GM23338 (cell line): ENCODE results near the gene XYLT1. TPM values are rescaled to one million over a fixed set of nuclear protein-coding genes. Genes with fewer than 3 reads are reported as not detected.

Experiments
- ATAC-seq: fragments of 200-7000 bp; cut with Tn5 transposase; 3 replicates; pipeline ENCODE4 v1.9.1; 2020
- DNase-seq: peaks from one replicate; pipeline ENCODE4 v3.0.0-alpha.2; 2015; ENCODE audit warnings: low spot score
- H2AFZ ChIP-seq: fragments of 200-600 bp; sonication (generic); 2 replicates; pipeline ENCODE4 v1.8.0; 2016; ENCODE audit warnings: antibody characterized with exemption, mild to moderate bottlenecking, moderate library complexity
- H3F3A ChIP-seq: fragments of 200-600 bp; sonication (generic); replicated peaks from 2 replicates; pipeline ENCODE4 v1.8.0; 2017; ENCODE audit warnings: antibody characterized with exemption, mixed run types, low read depth
- H3K27ac ChIP-seq: fragments of 200-600 bp; sonication (generic); 2 replicates; pipeline ENCODE4 v1.6.1; 2016; ENCODE audit warnings: low read depth
- H3K27me3 ChIP-seq: fragments of 200-600 bp; sonication (generic); 2 replicates; pipeline ENCODE4 v1.8.0; 2016; ENCODE audit warnings: mild to moderate bottlenecking, mixed run types, moderate library complexity; ENCODE audit not compliant: insufficient read depth
- H3K36me3 ChIP-seq: fragments of 200-600 bp; sonication (generic); 2 replicates; pipeline ENCODE4 v1.8.0; 2016; ENCODE audit warnings: mild to moderate bottlenecking; ENCODE audit not compliant: insufficient read depth
- H3K4me1 ChIP-seq: fragments of 200-600 bp; sonication (generic); 2 replicates; pipeline ENCODE4 v1.8.0; 2016; ENCODE audit warnings: mild to moderate bottlenecking, moderate library complexity; ENCODE audit not compliant: insufficient read depth
- H3K4me2 ChIP-seq: fragments of 200-600 bp; sonication (generic); 2 replicates; pipeline ENCODE4 v1.7.1; 2017; ENCODE audit warnings: mixed run types
- H3K4me3 ChIP-seq: fragments of 200-600 bp; sonication (generic); 2 replicates; pipeline ENCODE4 v1.6.1; 2016; ENCODE audit warnings: mixed run types
- H3K79me2 ChIP-seq: fragments of 200-600 bp; sonication (generic); replicated peaks from 2 replicates; pipeline ENCODE4 v1.8.0; 2017; ENCODE audit warnings: mild to moderate bottlenecking; ENCODE audit not compliant: insufficient read depth
- H3K9me2 ChIP-seq: fragments of 200-600 bp; sonication (generic); 2 replicates; pipeline ENCODE4 v1.8.0; 2017; ENCODE audit not compliant: insufficient read depth
- H4K20me1 ChIP-seq: fragments of 200-600 bp; sonication (generic); replicated peaks from 2 replicates; pipeline ENCODE4 v1.8.0; 2017; ENCODE audit warnings: mild to moderate bottlenecking; ENCODE audit not compliant: insufficient read depth
- H3K27ac Mint-ChIP-seq: 2 replicates; pipeline ENCODE4 v1.8.0; 2020; ENCODE audit warnings: inconsistent platforms, mild to moderate bottlenecking, moderate library complexity, mixed read lengths
- H3K27me3 Mint-ChIP-seq: 3 replicates; pipeline ENCODE4 v1.8.0; 2022; ENCODE audit warnings: low read depth, mild to moderate bottlenecking, moderate library complexity, mixed read lengths, inconsistent platforms; ENCODE audit not compliant: insufficient read depth, poor library complexity
- H3K36me3 Mint-ChIP-seq: 3 replicates; pipeline ENCODE4 v1.8.0; 2021; ENCODE audit warnings: low read depth, mild to moderate bottlenecking, inconsistent platforms, moderate library complexity, mixed read lengths
- H3K4me1 Mint-ChIP-seq: 3 replicates; pipeline ENCODE4 v1.8.0; 2020; ENCODE audit warnings: mild to moderate bottlenecking, inconsistent platforms, mixed read lengths
- H3K4me3 Mint-ChIP-seq: 3 replicates; pipeline ENCODE4 v1.8.0; 2021; ENCODE audit warnings: moderate library complexity, mild to moderate bottlenecking, inconsistent platforms, mixed read lengths
- H3K9me3 Mint-ChIP-seq: 3 replicates; pipeline ENCODE4 v1.8.0; 2020; ENCODE audit warnings: moderate library complexity, mild to moderate bottlenecking, inconsistent platforms, mixed read lengths
- CREB1 ChIP-seq: fragments of 250-450 bp; sonication (Bioruptor Pico); IDR thresholded peaks from 2 replicates; pipeline ENCODE4 v1.5.0; 2020; ENCODE audit warnings: low read depth, mild to moderate bottlenecking, moderate library complexity
- CTCF ChIP-seq, 2 experiments: fragments of 200-600 bp in 1 of 2; sonication (generic) in 1 of 2; conservative IDR thresholded peaks; 2 replicates each; pipeline versions ENCODE4 v1.5.1 to v1.6.1; 2016 to 2017; ENCODE audit warnings: antibody characterized with exemption in 2 of 2, low read depth in 2 of 2, mild to moderate bottlenecking in 2 of 2, moderate library complexity in 1 of 2
- ETS1 ChIP-seq: IDR thresholded peaks from 2 replicates; pipeline ENCODE4 v1.6.1; 2016; ENCODE audit warnings: antibody characterized with exemption
- JUNB ChIP-seq: IDR thresholded peaks from one replicate; pipeline ENCODE4 v1.6.1; 2016; ENCODE audit warnings: antibody characterized with exemption; ENCODE audit not compliant: unreplicated experiment
- POLR2AphosphoS5 ChIP-seq: IDR thresholded peaks from 2 replicates; pipeline ENCODE4 v1.6.1; 2016; ENCODE audit warnings: antibody characterized with exemption, low read depth
- ZNF114 ChIP-seq: fragments of 250-450 bp; sonication (Bioruptor Pico); IDR thresholded peaks from 2 replicates; pipeline ENCODE4 v1.5.0; 2020; ENCODE audit warnings: mild to moderate bottlenecking, moderate library complexity
- ZNF331 ChIP-seq: fragments of 250-450 bp; sonication (Bioruptor Pico); IDR thresholded peaks from 2 replicates; pipeline ENCODE4 v1.5.0; 2020; ENCODE audit warnings: low read depth, mild to moderate bottlenecking, moderate library complexity
- polyA plus RNA-seq: library from polyadenylated mRNA; unstranded; fragments of >200 nt; fragmentation: Nextera tagmentation; extraction: Ambion mirVana; gene quantifications from 2 replicates; pipeline ENCODE4 v1.2.1, GENCODE V29; 2016
- total RNA-seq: library from RNA; depleted of rRNA; stranded (reverse); fragments of >200 nt; shearing (Covaris generic); gene quantifications from 2 replicates; pipeline ENCODE4 v1.2.3, GENCODE V29; 2014

Gene XYLT1
- total and polyA plus RNA-seq, 2 experiments from 2014 or later, result 3.5 to 24.7 TPM

GRCh38 chr16:17432901-17433576 is 37.7 kb downstream of the XYLT1 start:
- Mint-ChIP-seq H3K27me3 (peaks cover 3% of the 10 kb centered on the region), H3K4me1 (peaks cover 45% of the 10 kb centered on the region), H3K36me3 (peaks cover 5% of the 10 kb centered on the region), H3K9me3 (no peaks in the 10 kb centered on the region), H3K27ac (no peak overlapping the region), H3K4me3 (no peak overlapping the region)
- no peaks in the 10 kb centered on the region for H3F3A ChIP-seq
- 0 out of 2 replicates have a peak, but pooled peaks cover 5% of the 10 kb centered on the region for H3K9me2 ChIP-seq
- DNase-seq (no peak), ATAC-seq (no peak)
- H3K4me1 ChIP-seq, result peaks cover 30% of the 10 kb centered on the region
- no peak overlapping the region for H3K27ac ChIP-seq
- no peaks in the 10 kb centered on the region for H3K27me3 ChIP-seq
- H3K4me3 ChIP-seq, result no peak overlapping the region
- no peak for TF ChIP-seq ETS1
- no peaks in the 10 kb centered on the region for H3K36me3 ChIP-seq
- H3K4me2 ChIP-seq, result no peak overlapping the region
- no peak overlapping the region for H2AFZ ChIP-seq
- peaks cover 4% of the 10 kb centered on the region; the same call in 1 of the 2 replicates for H4K20me1 ChIP-seq
- H3K79me2 ChIP-seq, result peaks cover 89% of the 10 kb centered on the region

- Mint-ChIP-seq H3K27me3 (peaks cover 3% of the 10 kb centered on the region), H3K9me3 (no peaks in the 10 kb centered on the region), H3K4me1 (peaks cover 38% of the 10 kb centered on the region), H3K4me3 (no peak overlapping the region), H3K36me3 (peaks cover 8% of the 10 kb centered on the region), H3K27ac (0 out of 2 replicates have a peak overlapping the region, but pooled peaks have one; percentile 22)
- Histone ChIP-seq H3K4me1 (peaks cover 26% of the 10 kb centered on the region), H3K36me3 (no peaks in the 10 kb centered on the region), H3F3A (no peaks in the 10 kb centered on the region), H2AFZ (no peak overlapping the region), H3K79me2 (peaks cover 89% of the 10 kb centered on the region), H3K27ac (no peak overlapping the region), H3K9me2 (0 out of 2 replicates have a peak, but pooled peaks cover 5% of the 10 kb centered on the region), H3K27me3 (no peaks in the 10 kb centered on the region), H3K4me3 (no peak overlapping the region), H3K4me2 (no peak overlapping the region), H4K20me1 (peaks cover 4% of the 10 kb centered on the region; the same call in 1 of the 2 replicates)
- DNase-seq (no peak), ATAC-seq (no peak)
- TF ChIP-seq CTCF (conservative IDR thresholded peaks at IDR 0.05; ENCODE audit: low read depth in 2 of 2) (peak in 1 of 2 experiments; percentile 36; a peak in 1 of 4 replicates), CREB1 (CRISPR knock-in tag) (no peak)
Measured at GRCh38 chr16:17431968-17432625, 38.7 kb downstream of the XYLT1 start.

- H3K27ac Mint-ChIP-seq, result no peak overlapping the region
- no peak overlapping the region for H3K4me3 Mint-ChIP-seq
- peaks cover 89% of the 10 kb centered on the region for H3K79me2 ChIP-seq
- peaks cover 38% of the 10 kb centered on the region for H3K4me1 Mint-ChIP-seq
- H3K4me2 ChIP-seq, result no peak overlapping the region
- H3K4me3 ChIP-seq, result no peak overlapping the region
- peaks cover 4% of the 10 kb centered on the region; the same call in 1 of the 2 replicates for H4K20me1 ChIP-seq
- no peaks in the 10 kb centered on the region for H3K36me3 ChIP-seq
- no peak overlapping the region for H2AFZ ChIP-seq
- no peaks in the 10 kb centered on the region for H3K9me3 Mint-ChIP-seq
- H3K4me1 ChIP-seq, result peaks cover 26% of the 10 kb centered on the region
- DNase-seq (no peak), ATAC-seq (no peak)
- H3K27me3 Mint-ChIP-seq, result peaks cover 3% of the 10 kb centered on the region
- H3K27ac ChIP-seq, result no peak overlapping the region
- H3F3A ChIP-seq, result no peaks in the 10 kb centered on the region
- 0 out of 2 replicates have a peak, but pooled peaks cover 5% of the 10 kb centered on the region for H3K9me2 ChIP-seq
- peaks cover 8% of the 10 kb centered on the region; the same call in 2 of the 3 replicates for H3K36me3 Mint-ChIP-seq
- no peaks in the 10 kb centered on the region for H3K27me3 ChIP-seq
- no peak for TF ChIP-seq CTCF (conservative IDR thresholded peaks at IDR 0.05; ENCODE audit: low read depth in 2 of 2)
- TF ChIP-seq POLR2AphosphoS5, result no peak
- TF ChIP-seq JUNB, result no peak
- TF ChIP-seq ZNF114 (CRISPR knock-in tag), result no peak
- no peak for TF ChIP-seq CREB1 (CRISPR knock-in tag)
- TF ChIP-seq ZNF331, result no peak
Measured at GRCh38 chr16:17431012-17431411, 39.7 kb downstream of the XYLT1 start.
